OCI-LY7 (cell line): ENCODE data around the gene GNAS-AS1. TPM values are rescaled to one million over a fixed set of nuclear protein-coding genes. Genes with fewer than 3 reads are reported as not detected.

Source experiments
- BruUV-seq: library from RNA; stranded (reverse); fragments of 400-500 nt; replicated peaks from 2 replicates; lab custom pipeline; 2021; lab: Mats Ljungman, UMichigan
- CTCF ChIA-PET: fragments of 300-600 bp; sonication (Branson Sonifier 250); formaldehyde crosslinking; loops from one replicate; lab custom pipeline; 2022; ENCODE audit warnings: antibody characterized with exemption; ENCODE audit not compliant: unreplicated experiment; lab: Charles Lee
- POLR2A ChIA-PET: fragments of 300-600 bp; sonication (Branson Sonifier 250); formaldehyde crosslinking; loops from one replicate; lab custom pipeline; 2022; ENCODE audit warnings: antibody characterized with exemption; lab: Charles Lee
- DNase-seq: peaks from one replicate; pipeline ENCODE4 v3.0.0-alpha.2; 2015; ENCODE audit warnings: low spot score
- H2AFZ ChIP-seq: fragments of 200-600 bp; sonication (generic), shearing (Covaris generic); 2 replicates; pipeline ENCODE4 v1.6.1; 2014; ENCODE audit warnings: mild to moderate bottlenecking, antibody characterized with exemption, low read length, moderate library complexity
- H3K27ac ChIP-seq: fragments of 200-600 bp; sonication (generic); 2 replicates; pipeline ENCODE4 v1.5.1; 2014; ENCODE audit warnings: mixed run types, low read depth, mild to moderate bottlenecking, moderate library complexity, low read length, inconsistent platforms; ENCODE audit not compliant: poor library complexity, severe bottlenecking
- H3K36me3 ChIP-seq: fragments of 200-600 bp; sonication (generic); 2 replicates; pipeline ENCODE4 v1.6.1; 2014; ENCODE audit warnings: mild to moderate bottlenecking, antibody characterized with exemption, low read length, moderate library complexity, mixed read lengths; ENCODE audit not compliant: insufficient read depth
- H3K4me1 ChIP-seq: fragments of 200-600 bp; sonication (generic); 2 replicates; pipeline ENCODE4 v1.5.1; 2014; ENCODE audit warnings: mild to moderate bottlenecking, low read length; ENCODE audit not compliant: insufficient read depth, poor library complexity, severe bottlenecking
- H3K4me2 ChIP-seq: fragments of 200-600 bp; sonication (generic); 2 replicates; pipeline ENCODE4 v1.6.1; 2014; ENCODE audit warnings: mild to moderate bottlenecking, low read length
- H3K4me3 ChIP-seq: fragments of 200-600 bp; sonication (generic); 2 replicates; pipeline ENCODE4 v1.5.1; 2014; ENCODE audit warnings: mild to moderate bottlenecking, low read depth, low read length; ENCODE audit not compliant: poor library complexity, severe bottlenecking
- H3K79me2 ChIP-seq: fragments of 200-600 bp; sonication (generic); 2 replicates; pipeline ENCODE4 v1.6.1; 2016; ENCODE audit warnings: low read depth, mild to moderate bottlenecking, low read length, moderate library complexity, mixed read lengths; ENCODE audit not compliant: insufficient read depth
- H3K9me2 ChIP-seq: fragments of 200-600 bp; sonication (generic); 2 replicates; pipeline ENCODE4 v1.6.1; 2016; ENCODE audit warnings: mild to moderate bottlenecking, low read length, mixed read lengths; ENCODE audit not compliant: insufficient read depth
- H3K9me3 ChIP-seq: fragments of 200-600 bp; sonication (generic); 2 replicates; pipeline ENCODE4 v1.6.1; 2014; ENCODE audit warnings: mild to moderate bottlenecking, mixed run types, low read length, mixed read lengths
- H4K20me1 ChIP-seq: fragments of 200-600 bp; sonication (generic); 2 replicates; pipeline ENCODE4 v1.6.1; 2014; ENCODE audit warnings: mild to moderate bottlenecking, antibody characterized with exemption, low read length, moderate library complexity, mixed read lengths; ENCODE audit not compliant: insufficient read depth
- CTCF ChIP-seq: fragments of 200-600 bp; sonication (generic); conservative IDR thresholded peaks from 2 replicates; pipeline ENCODE4 v1.5.1; 2014; ENCODE audit warnings: mild to moderate bottlenecking, antibody characterized with exemption, low read length, moderate library complexity, mixed read lengths
- EZH2phosphoT487 ChIP-seq: fragments of 200-600 bp; sonication (generic); IDR thresholded peaks from 2 replicates; pipeline ENCODE4 v1.6.1; 2018; ENCODE audit warnings: low read depth, borderline replicate concordance, mild to moderate bottlenecking, mixed run types, antibody characterized with exemption, low read length, moderate library complexity, mixed read lengths
- intact Hi-C: fragments of 100-400 bp; cut with micrococcal nuclease; formaldehyde crosslinking; loops from one replicate; pipeline ENCODE4 v1.10.0; 2022; ENCODE audit not compliant: unreplicated experiment
- total RNA-seq, 2 experiments: library from RNA; depleted of rRNA in 1 of 2; stranded (reverse); fragments of >200 nt in 1 of 2; shearing (Covaris generic) in 1 of 2; gene quantifications; 2 replicates each; pipeline ENCODE4 v1.2.3, GENCODE V29; 2014 to 2022

GNAS-AS1 gene
- total RNA-seq, 2 experiments from 2014 or later, result 6.5 to 11.6 TPM

- Histone ChIP-seq H3K36me3 (no peaks in the 10 kb centered on the region), H3K9me2 (no peaks in the 10 kb centered on the region), H3K4me3 (no peak overlapping the region), H3K4me2 (no peak overlapping the region), H3K4me1 (peaks cover 5% of the 10 kb centered on the region), H3K27ac (no peak overlapping the region), H3K79me2 (no peaks in the 10 kb centered on the region), H4K20me1 (no peaks in the 10 kb centered on the region), H2AFZ (no peak overlapping the region), H3K9me3 (no peaks in the 10 kb centered on the region)
- no peak for DNase-seq
- no TSS peak for BruUV-seq
- intact Hi-C loops, result no loop called here
- TF ChIP-seq EZH2phosphoT487 (no peak), CTCF (no peak)
- CTCF ChIA-PET, result no interaction called here
- POLR2A ChIA-PET, result no interaction called here
Observed at GRCh38 chr20:58855506-58856389, 5.0 kb upstream of the GNAS-AS1 start.

- POLR2A ChIA-PET, result no interaction called here
- intact Hi-C loops, result no loop called here
- H3K4me3 ChIP-seq, result no peak overlapping the region
Observed at GRCh38 chr20:58854638-58855471, 4.2 kb upstream of the GNAS-AS1 start.

More at GRCh38 chr20:58854638-58855471, 4.2 kb upstream of the GNAS-AS1 start:
- H2AFZ ChIP-seq, result no peak overlapping the region
- no peak overlapping the region for H3K27ac ChIP-seq
- no peak for TF ChIP-seq CTCF
- TF ChIP-seq EZH2phosphoT487, result no peak
- CTCF ChIA-PET, result no interaction called here
- H3K36me3 ChIP-seq, result no peaks in the 10 kb centered on the region
- no peak for DNase-seq
- no peaks in the 10 kb centered on the region for H3K9me3 ChIP-seq
- H3K9me2 ChIP-seq, result no peaks in the 10 kb centered on the region
- H3K79me2 ChIP-seq, result peaks cover 7% of the 10 kb centered on the region; the same call in 1 of the 2 replicates
- peaks cover 5% of the 10 kb centered on the region for H3K4me1 ChIP-seq
- no peak overlapping the region for H3K4me2 ChIP-seq
- BruUV-seq, result no TSS peak
- H4K20me1 ChIP-seq, result no peaks in the 10 kb centered on the region
